ENCODE measurements around the gene CFB. TPM values are rescaled to one million over a fixed set of nuclear protein-coding genes. Genes with fewer than 3 reads are reported as not detected.

CFB gene
- total and polyA plus RNA-seq, 2 of the 13 experiments (the other 11 are each of a cell fraction or from before 2014, with no cell fraction given): 171 to 513 TPM

DNA sequence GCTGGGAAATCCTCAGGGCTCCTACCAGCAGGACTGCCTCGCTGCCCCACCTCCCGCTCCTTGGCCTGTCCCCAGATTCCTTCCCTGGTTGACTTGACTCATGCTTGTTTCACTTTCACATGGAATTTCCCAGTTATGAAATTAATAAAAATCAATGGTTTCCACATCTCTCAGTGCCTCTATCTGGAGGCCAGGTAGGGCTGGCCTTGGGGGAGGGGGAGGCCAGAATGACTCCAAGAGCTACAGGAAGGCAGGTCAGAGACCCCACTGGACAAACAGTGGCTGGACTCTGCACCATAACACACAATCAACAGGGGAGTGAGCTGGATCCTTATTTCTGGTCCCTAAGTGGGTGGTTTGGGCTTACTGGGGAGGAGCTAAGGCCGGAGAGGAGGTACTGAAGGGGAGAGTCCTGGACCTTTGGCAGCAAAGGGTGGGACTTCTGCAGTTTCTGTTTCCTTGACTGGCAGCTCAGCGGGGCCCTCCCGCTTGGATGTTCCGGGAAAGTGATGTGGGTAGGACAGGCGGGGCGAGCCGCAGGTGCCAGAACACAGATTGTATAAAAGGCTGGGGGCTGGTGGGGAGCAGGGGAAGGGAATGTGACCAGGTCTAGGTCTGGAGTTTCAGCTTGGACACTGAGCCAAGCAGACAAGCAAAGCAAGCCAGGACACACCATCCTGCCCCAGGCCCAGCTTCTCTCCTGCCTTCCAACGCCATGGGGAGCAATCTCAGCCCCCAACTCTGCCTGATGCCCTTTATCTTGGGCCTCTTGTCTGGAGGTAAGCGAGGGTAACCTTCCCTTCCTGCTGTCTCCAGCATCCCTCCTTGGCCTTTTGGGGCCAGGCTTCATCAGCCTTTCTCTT, at the start of gene CFB (continued):
- TF ChIP-seq TBX2 (CRISPR knock-in tag; IDR thresholded peaks at IDR 0.05; ENCODE audit: borderline replicate concordance) (peak; percentile 84), ZNF513 (CRISPR knock-in tag; conservative IDR thresholded peaks at IDR 0.05) (no peak), FOXC1 (CRISPR knock-in tag; IDR thresholded peaks at IDR 0.05; ENCODE audit: borderline replicate concordance) (no peak; the same call in 1 of the 2 replicates), PLRG1 (conservative IDR thresholded peaks at IDR 0.05) (no peak), ZBTB8A (CRISPR knock-in tag; IDR thresholded peaks at IDR 0.05; ENCODE audit: borderline replicate concordance, low read depth) (no peak), FOXK1 (CRISPR knock-in tag; IDR thresholded peaks at IDR 0.05; ENCODE audit: borderline replicate concordance, low read depth) (peak; percentile 88), ZNF12 (CRISPR knock-in tag; IDR thresholded peaks at IDR 0.05) (no peak), MTF1 (CRISPR knock-in tag; IDR thresholded peaks at IDR 0.05) (no peak), PTBP1 (IDR thresholded peaks at IDR 0.05; ENCODE audit: low read depth, low read length, poor library complexity, severe bottlenecking) (no peak), ISX (CRISPR knock-in tag; conservative IDR thresholded peaks at IDR 0.05) (no peak), ZNF260 (CRISPR knock-in tag; IDR thresholded peaks at IDR 0.05; ENCODE audit: borderline replicate concordance, low read depth) (no peak)
- TF ChIP-seq, protein P1, sequence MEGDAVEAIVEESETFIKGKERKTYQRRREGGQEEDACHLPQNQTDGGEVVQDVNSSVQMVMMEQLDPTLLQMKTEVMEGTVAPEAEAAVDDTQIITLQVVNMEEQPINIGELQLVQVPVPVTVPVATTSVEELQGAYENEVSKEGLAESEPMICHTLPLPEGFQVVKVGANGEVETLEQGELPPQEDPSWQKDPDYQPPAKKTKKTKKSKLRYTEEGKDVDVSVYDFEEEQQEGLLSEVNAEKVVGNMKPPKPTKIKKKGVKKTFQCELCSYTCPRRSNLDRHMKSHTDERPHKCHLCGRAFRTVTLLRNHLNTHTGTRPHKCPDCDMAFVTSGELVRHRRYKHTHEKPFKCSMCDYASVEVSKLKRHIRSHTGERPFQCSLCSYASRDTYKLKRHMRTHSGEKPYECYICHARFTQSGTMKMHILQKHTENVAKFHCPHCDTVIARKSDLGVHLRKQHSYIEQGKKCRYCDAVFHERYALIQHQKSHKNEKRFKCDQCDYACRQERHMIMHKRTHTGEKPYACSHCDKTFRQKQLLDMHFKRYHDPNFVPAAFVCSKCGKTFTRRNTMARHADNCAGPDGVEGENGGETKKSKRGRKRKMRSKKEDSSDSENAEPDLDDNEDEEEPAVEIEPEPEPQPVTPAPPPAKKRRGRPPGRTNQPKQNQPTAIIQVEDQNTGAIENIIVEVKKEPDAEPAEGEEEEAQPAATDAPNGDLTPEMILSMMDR (CRISPR knock-in tag; IDR thresholded peaks at IDR 0.05): peak; percentile 8; the same call in 1 of the 2 replicates
- TF ChIP-seq, protein P2, sequence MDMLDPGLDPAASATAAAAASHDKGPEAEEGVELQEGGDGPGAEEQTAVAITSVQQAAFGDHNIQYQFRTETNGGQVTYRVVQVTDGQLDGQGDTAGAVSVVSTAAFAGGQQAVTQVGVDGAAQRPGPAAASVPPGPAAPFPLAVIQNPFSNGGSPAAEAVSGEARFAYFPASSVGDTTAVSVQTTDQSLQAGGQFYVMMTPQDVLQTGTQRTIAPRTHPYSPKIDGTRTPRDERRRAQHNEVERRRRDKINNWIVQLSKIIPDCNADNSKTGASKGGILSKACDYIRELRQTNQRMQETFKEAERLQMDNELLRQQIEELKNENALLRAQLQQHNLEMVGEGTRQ (IDR thresholded peaks at IDR 0.05; ENCODE audit: low read depth, low read length): no peak
- TF ChIP-seq, protein P2 (CRISPR knock-in tag; IDR thresholded peaks at IDR 0.05; ENCODE audit: borderline replicate concordance): no peak
- TF ChIP-seq, protein P3, sequence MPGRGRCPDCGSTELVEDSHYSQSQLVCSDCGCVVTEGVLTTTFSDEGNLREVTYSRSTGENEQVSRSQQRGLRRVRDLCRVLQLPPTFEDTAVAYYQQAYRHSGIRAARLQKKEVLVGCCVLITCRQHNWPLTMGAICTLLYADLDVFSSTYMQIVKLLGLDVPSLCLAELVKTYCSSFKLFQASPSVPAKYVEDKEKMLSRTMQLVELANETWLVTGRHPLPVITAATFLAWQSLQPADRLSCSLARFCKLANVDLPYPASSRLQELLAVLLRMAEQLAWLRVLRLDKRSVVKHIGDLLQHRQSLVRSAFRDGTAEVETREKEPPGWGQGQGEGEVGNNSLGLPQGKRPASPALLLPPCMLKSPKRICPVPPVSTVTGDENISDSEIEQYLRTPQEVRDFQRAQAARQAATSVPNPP (CRISPR knock-in tag; IDR thresholded peaks at IDR 0.05): no peak; the same call in 1 of the 2 replicates
- TF ChIP-seq, protein P4, sequence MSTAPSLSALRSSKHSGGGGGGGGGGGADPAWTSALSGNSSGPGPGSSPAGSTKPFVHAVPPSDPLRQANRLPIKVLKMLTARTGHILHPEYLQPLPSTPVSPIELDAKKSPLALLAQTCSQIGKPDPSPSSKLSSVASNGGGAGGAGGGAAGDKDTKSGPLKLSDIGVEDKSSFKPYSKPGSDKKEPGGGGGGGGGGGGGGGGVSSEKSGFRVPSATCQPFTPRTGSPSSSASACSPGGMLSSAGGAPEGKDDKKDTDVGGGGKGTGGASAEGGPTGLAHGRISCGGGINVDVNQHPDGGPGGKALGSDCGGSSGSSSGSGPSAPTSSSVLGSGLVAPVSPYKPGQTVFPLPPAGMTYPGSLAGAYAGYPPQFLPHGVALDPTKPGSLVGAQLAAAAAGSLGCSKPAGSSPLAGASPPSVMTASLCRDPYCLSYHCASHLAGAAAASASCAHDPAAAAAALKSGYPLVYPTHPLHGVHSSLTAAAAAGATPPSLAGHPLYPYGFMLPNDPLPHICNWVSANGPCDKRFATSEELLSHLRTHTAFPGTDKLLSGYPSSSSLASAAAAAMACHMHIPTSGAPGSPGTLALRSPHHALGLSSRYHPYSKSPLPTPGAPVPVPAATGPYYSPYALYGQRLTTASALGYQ (CRISPR knock-in tag; IDR thresholded peaks at IDR 0.05): peak; percentile 77
- TF ChIP-seq, protein P5, sequence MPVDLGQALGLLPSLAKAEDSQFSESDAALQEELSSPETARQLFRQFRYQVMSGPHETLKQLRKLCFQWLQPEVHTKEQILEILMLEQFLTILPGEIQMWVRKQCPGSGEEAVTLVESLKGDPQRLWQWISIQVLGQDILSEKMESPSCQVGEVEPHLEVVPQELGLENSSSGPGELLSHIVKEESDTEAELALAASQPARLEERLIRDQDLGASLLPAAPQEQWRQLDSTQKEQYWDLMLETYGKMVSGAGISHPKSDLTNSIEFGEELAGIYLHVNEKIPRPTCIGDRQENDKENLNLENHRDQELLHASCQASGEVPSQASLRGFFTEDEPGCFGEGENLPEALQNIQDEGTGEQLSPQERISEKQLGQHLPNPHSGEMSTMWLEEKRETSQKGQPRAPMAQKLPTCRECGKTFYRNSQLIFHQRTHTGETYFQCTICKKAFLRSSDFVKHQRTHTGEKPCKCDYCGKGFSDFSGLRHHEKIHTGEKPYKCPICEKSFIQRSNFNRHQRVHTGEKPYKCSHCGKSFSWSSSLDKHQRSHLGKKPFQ (CRISPR knock-in tag; IDR thresholded peaks at IDR 0.05; ENCODE audit: insufficient replicate concordance): peak; percentile 73
